ENCODE results near the gene CYP46A1.

- TF ChIP-seq CTCF (IDR thresholded peaks at IDR 0.05) = no peak
- no peak for TF ChIP-seq POLR2A (IDR thresholded peaks at IDR 0.05)
These were observed 12.6 kb upstream of the CYP46A1 start for GRCh38 chr14:99671235-99672224.
